ENCODE results near the gene ID3.

ID3 gene

GRCh38 chr1:23555986-23556634 is 3.2 kb downstream of the ID3 start:
- TF ChIP-seq, protein P1, sequence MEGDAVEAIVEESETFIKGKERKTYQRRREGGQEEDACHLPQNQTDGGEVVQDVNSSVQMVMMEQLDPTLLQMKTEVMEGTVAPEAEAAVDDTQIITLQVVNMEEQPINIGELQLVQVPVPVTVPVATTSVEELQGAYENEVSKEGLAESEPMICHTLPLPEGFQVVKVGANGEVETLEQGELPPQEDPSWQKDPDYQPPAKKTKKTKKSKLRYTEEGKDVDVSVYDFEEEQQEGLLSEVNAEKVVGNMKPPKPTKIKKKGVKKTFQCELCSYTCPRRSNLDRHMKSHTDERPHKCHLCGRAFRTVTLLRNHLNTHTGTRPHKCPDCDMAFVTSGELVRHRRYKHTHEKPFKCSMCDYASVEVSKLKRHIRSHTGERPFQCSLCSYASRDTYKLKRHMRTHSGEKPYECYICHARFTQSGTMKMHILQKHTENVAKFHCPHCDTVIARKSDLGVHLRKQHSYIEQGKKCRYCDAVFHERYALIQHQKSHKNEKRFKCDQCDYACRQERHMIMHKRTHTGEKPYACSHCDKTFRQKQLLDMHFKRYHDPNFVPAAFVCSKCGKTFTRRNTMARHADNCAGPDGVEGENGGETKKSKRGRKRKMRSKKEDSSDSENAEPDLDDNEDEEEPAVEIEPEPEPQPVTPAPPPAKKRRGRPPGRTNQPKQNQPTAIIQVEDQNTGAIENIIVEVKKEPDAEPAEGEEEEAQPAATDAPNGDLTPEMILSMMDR (IDR thresholded peaks at IDR 0.05; ENCODE audit: insufficient read depth, low read length) = no peak
- no peak for TF ChIP-seq SPI1 (IDR thresholded peaks at IDR 0.05; ENCODE audit: borderline replicate concordance, low read depth)
- TF ChIP-seq GABPA (IDR thresholded peaks at IDR 0.05; ENCODE audit: low read depth) = no peak
- TF ChIP-seq POLR2AphosphoS5 (IDR thresholded peaks at IDR 0.05; ENCODE audit: low read depth) = no peak
- Histone ChIP-seq H3K27me3 (ENCODE audit: insufficient read depth, poor library complexity, severe bottlenecking) (peaks cover 69% of the 10 kb centered on the region), H3K27ac (replicated peaks) (no peak overlapping the region), H3K4me3 (replicated peaks; ENCODE audit: insufficient read depth, low read length) (no peak overlapping the region)
- no peak for DNase-seq (ENCODE audit: low read depth in 1 of 2, low spot score in 1 of 2)

DNA sequence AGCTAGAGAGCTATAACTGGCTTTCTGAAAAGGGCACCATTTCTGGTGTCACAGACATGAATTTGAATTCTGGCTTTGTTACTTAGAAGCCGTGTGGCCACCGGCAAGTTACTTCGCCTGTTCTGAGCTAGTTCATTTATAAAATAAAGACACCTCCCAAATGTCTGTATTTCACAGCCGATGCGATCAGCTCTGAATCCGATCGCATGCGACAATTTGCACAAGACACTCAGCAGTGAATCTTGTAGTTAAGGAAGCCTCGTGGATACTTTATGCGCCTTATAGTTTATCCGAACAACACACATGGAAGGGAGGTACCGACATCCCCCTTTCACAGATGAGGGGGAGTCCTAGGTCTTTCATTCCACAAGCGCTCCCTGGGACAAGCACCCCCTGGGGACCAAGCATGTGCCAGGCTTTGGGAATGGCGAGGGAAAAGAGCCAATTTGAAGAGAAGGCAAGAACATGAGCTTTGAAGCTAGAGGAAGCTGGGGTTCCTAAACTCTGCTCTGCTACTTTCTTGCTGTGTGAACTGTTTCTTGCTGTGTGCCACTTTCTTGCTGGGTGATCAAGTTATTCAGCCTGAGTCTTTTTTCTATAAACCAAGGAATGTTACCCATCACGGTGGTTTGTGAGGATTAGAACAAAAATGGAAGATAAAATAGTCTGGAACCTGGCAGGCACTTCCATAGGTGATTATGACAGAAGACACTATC is 3.9 kb downstream of the ID3 start:
- DNase-seq (ENCODE audit: low read depth in 1 of 2, low spot score in 1 of 2) = no peak
- TF ChIP-seq POLR2AphosphoS5 (IDR thresholded peaks at IDR 0.05; ENCODE audit: low read depth) (no peak), REST (IDR thresholded peaks at IDR 0.05; ENCODE audit: insufficient replicate concordance, low read depth) (no peak), GABPA (IDR thresholded peaks at IDR 0.05; ENCODE audit: low read depth) (no peak), SPI1 (IDR thresholded peaks at IDR 0.05; ENCODE audit: borderline replicate concordance, low read depth) (no peak)
- TF ChIP-seq, protein P1 (IDR thresholded peaks at IDR 0.05; ENCODE audit: insufficient read depth, low read length) = no peak

DNA sequence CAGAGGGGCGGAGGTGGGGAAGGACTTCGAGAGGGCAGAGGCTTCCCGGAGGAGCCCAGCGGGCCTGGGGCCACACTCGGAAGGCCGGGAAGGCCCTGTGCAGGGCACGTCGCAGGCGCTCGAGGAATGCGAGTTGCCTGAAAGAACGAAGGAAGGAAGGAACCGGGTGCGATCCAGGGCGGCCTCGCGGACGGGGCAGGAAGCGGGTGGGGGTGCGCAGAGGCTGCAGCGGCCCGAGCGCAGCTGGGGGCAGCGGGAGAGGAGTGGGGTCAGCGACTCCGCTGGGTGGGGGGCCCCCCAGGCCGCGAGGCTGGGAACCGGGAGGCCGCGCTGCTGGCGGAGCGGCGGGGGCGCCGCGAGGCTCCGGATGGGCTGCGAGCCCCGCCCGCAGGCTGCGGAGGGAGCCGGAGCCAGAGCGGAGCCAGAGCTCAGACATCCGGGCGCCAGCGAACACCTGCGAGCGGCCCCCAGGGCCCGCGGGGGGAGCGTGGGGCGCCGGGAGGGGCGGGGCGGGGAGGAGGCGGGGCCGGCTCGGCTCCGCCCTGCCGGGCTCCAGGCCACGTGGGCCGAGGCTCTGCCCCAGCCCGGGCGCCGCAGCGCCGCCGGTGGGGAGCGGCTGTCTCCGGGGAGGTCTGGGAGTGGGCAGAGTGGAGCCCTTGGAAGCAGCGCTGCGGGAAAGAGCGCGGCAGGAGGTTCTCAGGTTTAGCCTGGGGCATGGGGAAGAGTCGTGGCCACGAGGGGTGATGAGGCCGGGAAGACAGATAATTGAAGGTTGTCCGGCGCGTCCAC is 4.6 kb downstream of the ID3 start:
- peak overlapping the region; percentile 41 for H3K4me3 ChIP-seq (replicated peaks; ENCODE audit: insufficient read depth, low read length)
- no peak overlapping the region for H3K27ac ChIP-seq (replicated peaks)
- H3K27me3 ChIP-seq (ENCODE audit: insufficient read depth, poor library complexity, severe bottlenecking) = peaks cover 64% of the 10 kb centered on the region
- TF ChIP-seq, protein P1 (IDR thresholded peaks at IDR 0.05; ENCODE audit: insufficient read depth, low read length) = no peak
- TF ChIP-seq POLR2AphosphoS5 (IDR thresholded peaks at IDR 0.05; ENCODE audit: low read depth) = no peak
- no peak for TF ChIP-seq REST (IDR thresholded peaks at IDR 0.05; ENCODE audit: insufficient replicate concordance, low read depth)
- no peak for TF ChIP-seq SPI1 (IDR thresholded peaks at IDR 0.05; ENCODE audit: borderline replicate concordance, low read depth)
- no peak for TF ChIP-seq GABPA (IDR thresholded peaks at IDR 0.05; ENCODE audit: low read depth)
- DNase-seq (ENCODE audit: low read depth in 1 of 2, low spot score in 1 of 2) = peak in 1 of 2 experiments; percentile 23

More for the DNA sequence above, 3.9 kb downstream of the ID3 start:
- Histone ChIP-seq H3K4me3 (replicated peaks; ENCODE audit: insufficient read depth, low read length) (peak overlapping the region; percentile 41), H3K27ac (replicated peaks) (no peak overlapping the region), H3K27me3 (ENCODE audit: insufficient read depth, poor library complexity, severe bottlenecking) (peaks cover 65% of the 10 kb centered on the region)
